GM12891 (cell line): Measurements from ENCODE around the gene FBN2.

Experiments used
- DNase-seq: peaks from one replicate; pipeline ENCODE4 v3.0.0; 2011; ENCODE audit warnings: low spot score; ENCODE audit not compliant: insufficient read length
- FAIRE-seq: peaks from 2 replicates; lab custom pipeline; 2011; peaks lifted over from hg19 to GRCh38; lab: Jason Lieb, UNC
- PAX5 ChIP-seq: IDR thresholded peaks from 2 replicates; pipeline ENCODE4 v1.6.1; 2011; ENCODE audit warnings: low read length, moderate library complexity, mild to moderate bottlenecking; ENCODE audit not compliant: insufficient read depth, severe bottlenecking
- POLR2A ChIP-seq: IDR thresholded peaks from 2 replicates; pipeline ENCODE4 v1.6.1; 2011; ENCODE audit warnings: low read depth, low read length, control low read depth
- POLR2AphosphoS5 ChIP-seq: IDR thresholded peaks from 2 replicates; pipeline ENCODE4 v1.6.1; 2011; ENCODE audit warnings: low read depth, low read length, control low read depth
- POU2F2 ChIP-seq: IDR thresholded peaks from 2 replicates; pipeline ENCODE4 v1.6.1; 2011; ENCODE audit warnings: low read depth, mild to moderate bottlenecking, control low read depth, low read length, moderate library complexity
- SPI1 ChIP-seq: IDR thresholded peaks from 2 replicates; pipeline ENCODE4 v1.6.1; 2011; ENCODE audit warnings: low read depth, low read length, control low read depth
- TAF1 ChIP-seq: IDR thresholded peaks from 2 replicates; pipeline ENCODE4 v1.6.1; 2011; ENCODE audit warnings: low read depth, low read length, control low read depth

The FBN2 gene

GRCh38 chr5:128534726-128535125 lies 3.3 kb downstream of the FBN2 start:
- no peak for TF ChIP-seq PAX5
- no peak for TF ChIP-seq POLR2A
- no peak for TF ChIP-seq POU2F2
- TF ChIP-seq TAF1, result no peak
- no peak for TF ChIP-seq SPI1
- TF ChIP-seq POLR2AphosphoS5, result no peak
- FAIRE-seq (no peak), DNase-seq (no peak)

- FAIRE-seq (no peak), DNase-seq (no peak)
- TF ChIP-seq SPI1 (no peak), TAF1 (no peak), POU2F2 (no peak), POLR2AphosphoS5 (no peak), POLR2A (no peak), PAX5 (no peak)
Observed at GRCh38 chr5:128532776-128533175, 5.3 kb downstream of the FBN2 start.

GRCh38 chr5:128532127-128532526 lies 5.9 kb downstream of the FBN2 start:
- no peak for DNase-seq
- no peak for FAIRE-seq
- TF ChIP-seq PAX5, result no peak

- FAIRE-seq, result no peak
- TF ChIP-seq POU2F2 (no peak), SPI1 (no peak), TAF1 (no peak), POLR2A (no peak), POLR2AphosphoS5 (no peak), PAX5 (no peak)
- no peak for DNase-seq
Observed at GRCh38 chr5:128528637-128529255, 9.3 kb downstream of the FBN2 start.

GRCh38 chr5:128528126-128528525 lies 9.9 kb downstream of the FBN2 start:
- FAIRE-seq (no peak), DNase-seq (no peak)
- no peak for TF ChIP-seq SPI1
- TF ChIP-seq POU2F2, result no peak
- TF ChIP-seq TAF1, result no peak
- no peak for TF ChIP-seq POLR2AphosphoS5
- TF ChIP-seq PAX5, result no peak
- no peak for TF ChIP-seq POLR2A

- no peak for DNase-seq
- FAIRE-seq, result no peak
- TF ChIP-seq POLR2AphosphoS5 (no peak), TAF1 (no peak), SPI1 (no peak), POU2F2 (no peak), PAX5 (no peak), POLR2A (no peak)
Observed at GRCh38 chr5:128527077-128527476, 11.0 kb downstream of the FBN2 start.

- no peak for TF ChIP-seq POU2F2
- no peak for TF ChIP-seq TAF1
- TF ChIP-seq PAX5, result no peak
- TF ChIP-seq POLR2AphosphoS5, result no peak
- TF ChIP-seq POLR2A, result no peak
- FAIRE-seq (no peak), DNase-seq (no peak)
Observed at GRCh38 chr5:128522336-128522735, 15.7 kb downstream of the FBN2 start.

GRCh38 chr5:128519827-128520226 lies 18.2 kb downstream of the FBN2 start:
- TF ChIP-seq PAX5, result no peak
- TF ChIP-seq POLR2AphosphoS5, result no peak
- TF ChIP-seq POU2F2, result no peak
- TF ChIP-seq TAF1, result no peak
- TF ChIP-seq SPI1, result no peak
- TF ChIP-seq POLR2A, result no peak
- DNase-seq, result no peak
- FAIRE-seq, result no peak

GRCh38 chr5:128516978-128517377 lies 21.1 kb downstream of the FBN2 start:
- no peak for FAIRE-seq
- TF ChIP-seq POU2F2, result no peak
- DNase-seq, result no peak

- TF ChIP-seq POLR2A (no peak), SPI1 (no peak), POU2F2 (no peak), TAF1 (no peak), POLR2AphosphoS5 (no peak), PAX5 (no peak)
- DNase-seq (no peak), FAIRE-seq (no peak)
Observed at GRCh38 chr5:128513806-128514205, 24.2 kb downstream of the FBN2 start.

- no peak for DNase-seq
- no peak for TF ChIP-seq POU2F2
- no peak for TF ChIP-seq TAF1
- TF ChIP-seq POLR2A, result no peak
- TF ChIP-seq POLR2AphosphoS5, result no peak
- TF ChIP-seq PAX5, result no peak
- TF ChIP-seq SPI1, result no peak
- FAIRE-seq, result no peak
Observed at GRCh38 chr5:128512894-128513293, 25.2 kb downstream of the FBN2 start.
